Fibroblast of pulmonary artery (primary cell): ENCODE measurements around the gene SMAD3.

ENCODE experiments used
- DNase-seq: peaks from one replicate; pipeline ENCODE4 v3.0.0-alpha.2; 2010; ENCODE audit warnings: low read depth
- H3K4me3 ChIP-seq: replicated peaks from 2 replicates; pipeline ENCODE4 v1.5.1; 2011; ENCODE audit warnings: low read depth, mild to moderate bottlenecking, control low read depth, low read length, moderate library complexity
- CTCF ChIP-seq: IDR thresholded peaks from 2 replicates; pipeline ENCODE4 v1.5.1; 2011; ENCODE audit warnings: mild to moderate bottlenecking, control low read depth, low read length, inconsistent platforms; ENCODE audit errors: missing control alignments

SMAD3 gene

GRCh38 chr15:67161412-67161811, 96.0 kb downstream of the SMAD3 start:
- no peak for DNase-seq
- TF ChIP-seq CTCF = no peak
- no peak overlapping the region for H3K4me3 ChIP-seq

GRCh38 chr15:67161881-67162280, 96.5 kb downstream of the SMAD3 start:
- no peak overlapping the region for H3K4me3 ChIP-seq
- no peak for TF ChIP-seq CTCF
- no peak for DNase-seq

GRCh38 chr15:67163180-67163579, 97.8 kb downstream of the SMAD3 start:
- no peak for DNase-seq
- no peak overlapping the region for H3K4me3 ChIP-seq
- TF ChIP-seq CTCF = no peak

GRCh38 chr15:67164401-67164791, 99.0 kb downstream of the SMAD3 start:
- no peak overlapping the region for H3K4me3 ChIP-seq
- no peak for DNase-seq
- TF ChIP-seq CTCF = no peak

GRCh38 chr15:67164811-67165253, 99.4 kb downstream of the SMAD3 start:
- peak; percentile 4 for TF ChIP-seq CTCF
- H3K4me3 ChIP-seq = no peak overlapping the region
- no peak for DNase-seq

GRCh38 chr15:67165254-67166253, 100.2 kb downstream of the SMAD3 start:
- no peak for TF ChIP-seq CTCF
- no peak overlapping the region for H3K4me3 ChIP-seq
- DNase-seq = peak; percentile 56
